ENCODE results near the gene HBA2. TPM values are rescaled to one million over a fixed set of nuclear protein-coding genes. Genes with fewer than 3 reads are reported as not detected.
A peak's percentile ranks its signal among the peaks of the same experiment; 100 is the strongest.

HBA2 gene
- total and polyA plus RNA-seq, 9 of the 15 experiments (the other 6 are each of a cell fraction or from before 2014, with no cell fraction given), result 40.4 to 853 (median 286) TPM

- TF ChIP-seq, protein P1, sequence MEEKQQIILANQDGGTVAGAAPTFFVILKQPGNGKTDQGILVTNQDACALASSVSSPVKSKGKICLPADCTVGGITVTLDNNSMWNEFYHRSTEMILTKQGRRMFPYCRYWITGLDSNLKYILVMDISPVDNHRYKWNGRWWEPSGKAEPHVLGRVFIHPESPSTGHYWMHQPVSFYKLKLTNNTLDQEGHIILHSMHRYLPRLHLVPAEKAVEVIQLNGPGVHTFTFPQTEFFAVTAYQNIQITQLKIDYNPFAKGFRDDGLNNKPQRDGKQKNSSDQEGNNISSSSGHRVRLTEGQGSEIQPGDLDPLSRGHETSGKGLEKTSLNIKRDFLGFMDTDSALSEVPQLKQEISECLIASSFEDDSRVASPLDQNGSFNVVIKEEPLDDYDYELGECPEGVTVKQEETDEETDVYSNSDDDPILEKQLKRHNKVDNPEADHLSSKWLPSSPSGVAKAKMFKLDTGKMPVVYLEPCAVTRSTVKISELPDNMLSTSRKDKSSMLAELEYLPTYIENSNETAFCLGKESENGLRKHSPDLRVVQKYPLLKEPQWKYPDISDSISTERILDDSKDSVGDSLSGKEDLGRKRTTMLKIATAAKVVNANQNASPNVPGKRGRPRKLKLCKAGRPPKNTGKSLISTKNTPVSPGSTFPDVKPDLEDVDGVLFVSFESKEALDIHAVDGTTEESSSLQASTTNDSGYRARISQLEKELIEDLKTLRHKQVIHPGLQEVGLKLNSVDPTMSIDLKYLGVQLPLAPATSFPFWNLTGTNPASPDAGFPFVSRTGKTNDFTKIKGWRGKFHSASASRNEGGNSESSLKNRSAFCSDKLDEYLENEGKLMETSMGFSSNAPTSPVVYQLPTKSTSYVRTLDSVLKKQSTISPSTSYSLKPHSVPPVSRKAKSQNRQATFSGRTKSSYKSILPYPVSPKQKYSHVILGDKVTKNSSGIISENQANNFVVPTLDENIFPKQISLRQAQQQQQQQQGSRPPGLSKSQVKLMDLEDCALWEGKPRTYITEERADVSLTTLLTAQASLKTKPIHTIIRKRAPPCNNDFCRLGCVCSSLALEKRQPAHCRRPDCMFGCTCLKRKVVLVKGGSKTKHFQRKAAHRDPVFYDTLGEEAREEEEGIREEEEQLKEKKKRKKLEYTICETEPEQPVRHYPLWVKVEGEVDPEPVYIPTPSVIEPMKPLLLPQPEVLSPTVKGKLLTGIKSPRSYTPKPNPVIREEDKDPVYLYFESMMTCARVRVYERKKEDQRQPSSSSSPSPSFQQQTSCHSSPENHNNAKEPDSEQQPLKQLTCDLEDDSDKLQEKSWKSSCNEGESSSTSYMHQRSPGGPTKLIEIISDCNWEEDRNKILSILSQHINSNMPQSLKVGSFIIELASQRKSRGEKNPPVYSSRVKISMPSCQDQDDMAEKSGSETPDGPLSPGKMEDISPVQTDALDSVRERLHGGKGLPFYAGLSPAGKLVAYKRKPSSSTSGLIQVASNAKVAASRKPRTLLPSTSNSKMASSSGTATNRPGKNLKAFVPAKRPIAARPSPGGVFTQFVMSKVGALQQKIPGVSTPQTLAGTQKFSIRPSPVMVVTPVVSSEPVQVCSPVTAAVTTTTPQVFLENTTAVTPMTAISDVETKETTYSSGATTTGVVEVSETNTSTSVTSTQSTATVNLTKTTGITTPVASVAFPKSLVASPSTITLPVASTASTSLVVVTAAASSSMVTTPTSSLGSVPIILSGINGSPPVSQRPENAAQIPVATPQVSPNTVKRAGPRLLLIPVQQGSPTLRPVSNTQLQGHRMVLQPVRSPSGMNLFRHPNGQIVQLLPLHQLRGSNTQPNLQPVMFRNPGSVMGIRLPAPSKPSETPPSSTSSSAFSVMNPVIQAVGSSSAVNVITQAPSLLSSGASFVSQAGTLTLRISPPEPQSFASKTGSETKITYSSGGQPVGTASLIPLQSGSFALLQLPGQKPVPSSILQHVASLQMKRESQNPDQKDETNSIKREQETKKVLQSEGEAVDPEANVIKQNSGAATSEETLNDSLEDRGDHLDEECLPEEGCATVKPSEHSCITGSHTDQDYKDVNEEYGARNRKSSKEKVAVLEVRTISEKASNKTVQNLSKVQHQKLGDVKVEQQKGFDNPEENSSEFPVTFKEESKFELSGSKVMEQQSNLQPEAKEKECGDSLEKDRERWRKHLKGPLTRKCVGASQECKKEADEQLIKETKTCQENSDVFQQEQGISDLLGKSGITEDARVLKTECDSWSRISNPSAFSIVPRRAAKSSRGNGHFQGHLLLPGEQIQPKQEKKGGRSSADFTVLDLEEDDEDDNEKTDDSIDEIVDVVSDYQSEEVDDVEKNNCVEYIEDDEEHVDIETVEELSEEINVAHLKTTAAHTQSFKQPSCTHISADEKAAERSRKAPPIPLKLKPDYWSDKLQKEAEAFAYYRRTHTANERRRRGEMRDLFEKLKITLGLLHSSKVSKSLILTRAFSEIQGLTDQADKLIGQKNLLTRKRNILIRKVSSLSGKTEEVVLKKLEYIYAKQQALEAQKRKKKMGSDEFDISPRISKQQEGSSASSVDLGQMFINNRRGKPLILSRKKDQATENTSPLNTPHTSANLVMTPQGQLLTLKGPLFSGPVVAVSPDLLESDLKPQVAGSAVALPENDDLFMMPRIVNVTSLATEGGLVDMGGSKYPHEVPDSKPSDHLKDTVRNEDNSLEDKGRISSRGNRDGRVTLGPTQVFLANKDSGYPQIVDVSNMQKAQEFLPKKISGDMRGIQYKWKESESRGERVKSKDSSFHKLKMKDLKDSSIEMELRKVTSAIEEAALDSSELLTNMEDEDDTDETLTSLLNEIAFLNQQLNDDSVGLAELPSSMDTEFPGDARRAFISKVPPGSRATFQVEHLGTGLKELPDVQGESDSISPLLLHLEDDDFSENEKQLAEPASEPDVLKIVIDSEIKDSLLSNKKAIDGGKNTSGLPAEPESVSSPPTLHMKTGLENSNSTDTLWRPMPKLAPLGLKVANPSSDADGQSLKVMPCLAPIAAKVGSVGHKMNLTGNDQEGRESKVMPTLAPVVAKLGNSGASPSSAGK (IDR thresholded peaks at IDR 0.05), result no peak
- TF ChIP-seq HMGN3 (IDR thresholded peaks at IDR 0.05; ENCODE audit: borderline replicate concordance, extremely low read depth, insufficient read length, low read depth, low read length) (no peak), CTBP1 (IDR thresholded peaks at IDR 0.05; ENCODE audit: borderline replicate concordance) (0 out of 2 replicates have a peak, but pooled peaks have one; percentile 18), CCNT2 (IDR thresholded peaks at IDR 0.05; ENCODE audit: borderline replicate concordance, extremely low read depth, insufficient read length, low read depth, low read length) (peak; percentile 33), MCM5 (IDR thresholded peaks at IDR 0.05; ENCODE audit: low read depth) (no peak), ZNF586 (CRISPR knock-in tag; conservative IDR thresholded peaks at IDR 0.05) (no peak), MTA1 (IDR thresholded peaks at IDR 0.05; ENCODE audit: borderline replicate concordance) (no peak), TCF3 (CRISPR knock-in tag; IDR thresholded peaks at IDR 0.05) (peak; percentile 70), TCF7 (IDR thresholded peaks at IDR 0.05; ENCODE audit: borderline replicate concordance) (no peak), GABPB1 (CRISPR knock-in tag; IDR thresholded peaks at IDR 0.05) (no peak), FOXP1 (CRISPR knock-in tag; IDR thresholded peaks at IDR 0.05) (no peak), ZNF311 (CRISPR knock-in tag; IDR thresholded peaks at IDR 0.05) (no peak), NR2C1 (IDR thresholded peaks at IDR 0.05) (no peak), NR2C1 (tag; IDR thresholded peaks at IDR 0.05) (no peak), EP300 (IDR thresholded peaks at IDR 0.05; ENCODE audit: low read length) (peak; percentile 49; the same call in 1 of the 2 replicates), SNIP1 (IDR thresholded peaks at IDR 0.05; ENCODE audit: low read depth) (no peak), POLR2A (conservative IDR thresholded peaks at IDR 0.05) (peak; percentile 54), SMARCC2 (IDR thresholded peaks at IDR 0.05; ENCODE audit: low read depth) (0 out of 2 replicates have a peak, but pooled peaks have one; percentile 26), PCBP1 (IDR thresholded peaks at IDR 0.05; ENCODE audit: low read depth, low read length, poor library complexity, severe bottlenecking) (no peak)
Measured at GRCh38 chr16:177981-178667, 5.4 kb downstream of the HBA2 start (continued).
